Measurements from ENCODE around the gene SMG7.

Gene SMG7

DNA sequence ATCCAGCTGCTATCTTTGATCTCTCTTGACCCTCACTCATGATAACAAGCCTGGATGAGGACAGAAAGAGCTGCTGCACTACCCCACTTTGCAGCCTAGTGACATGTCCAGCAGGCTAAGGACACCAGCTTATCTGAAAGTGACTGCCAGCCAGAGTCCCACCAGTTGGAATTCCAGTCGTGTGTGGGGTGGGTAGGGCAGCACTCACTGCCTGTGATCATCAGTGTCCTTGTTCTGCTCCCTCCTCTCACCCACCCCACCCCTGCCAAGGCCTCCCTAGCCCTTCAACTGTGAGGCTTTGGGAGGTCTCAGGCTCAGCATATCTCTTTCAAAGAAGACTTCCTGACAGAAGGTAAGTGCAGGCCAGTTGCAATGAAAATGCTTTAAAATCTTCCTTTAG lies 38.6 kb upstream of the SMG7 start:
- H3K4me3 ChIP-seq (ENCODE audit: low read depth, low read length), result no peak overlapping the region
- no peak for DNase-seq (ENCODE audit: low read depth)
- TF ChIP-seq MYC (IDR thresholded peaks at IDR 0.05; ENCODE audit: low read depth, low read length), result no peak
- TF ChIP-seq, protein P1, sequence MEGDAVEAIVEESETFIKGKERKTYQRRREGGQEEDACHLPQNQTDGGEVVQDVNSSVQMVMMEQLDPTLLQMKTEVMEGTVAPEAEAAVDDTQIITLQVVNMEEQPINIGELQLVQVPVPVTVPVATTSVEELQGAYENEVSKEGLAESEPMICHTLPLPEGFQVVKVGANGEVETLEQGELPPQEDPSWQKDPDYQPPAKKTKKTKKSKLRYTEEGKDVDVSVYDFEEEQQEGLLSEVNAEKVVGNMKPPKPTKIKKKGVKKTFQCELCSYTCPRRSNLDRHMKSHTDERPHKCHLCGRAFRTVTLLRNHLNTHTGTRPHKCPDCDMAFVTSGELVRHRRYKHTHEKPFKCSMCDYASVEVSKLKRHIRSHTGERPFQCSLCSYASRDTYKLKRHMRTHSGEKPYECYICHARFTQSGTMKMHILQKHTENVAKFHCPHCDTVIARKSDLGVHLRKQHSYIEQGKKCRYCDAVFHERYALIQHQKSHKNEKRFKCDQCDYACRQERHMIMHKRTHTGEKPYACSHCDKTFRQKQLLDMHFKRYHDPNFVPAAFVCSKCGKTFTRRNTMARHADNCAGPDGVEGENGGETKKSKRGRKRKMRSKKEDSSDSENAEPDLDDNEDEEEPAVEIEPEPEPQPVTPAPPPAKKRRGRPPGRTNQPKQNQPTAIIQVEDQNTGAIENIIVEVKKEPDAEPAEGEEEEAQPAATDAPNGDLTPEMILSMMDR (IDR thresholded peaks at IDR 0.05; ENCODE audit: low read depth, low read length), result no peak
- TF ChIP-seq POLR2A (IDR thresholded peaks at IDR 0.05; ENCODE audit: extremely low read depth, insufficient read length), result no peak
- TF ChIP-seq, protein P2, sequence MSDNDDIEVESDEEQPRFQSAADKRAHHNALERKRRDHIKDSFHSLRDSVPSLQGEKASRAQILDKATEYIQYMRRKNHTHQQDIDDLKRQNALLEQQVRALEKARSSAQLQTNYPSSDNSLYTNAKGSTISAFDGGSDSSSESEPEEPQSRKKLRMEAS (IDR thresholded peaks at IDR 0.05; ENCODE audit: low read depth, low read length), result no peak

DNA sequence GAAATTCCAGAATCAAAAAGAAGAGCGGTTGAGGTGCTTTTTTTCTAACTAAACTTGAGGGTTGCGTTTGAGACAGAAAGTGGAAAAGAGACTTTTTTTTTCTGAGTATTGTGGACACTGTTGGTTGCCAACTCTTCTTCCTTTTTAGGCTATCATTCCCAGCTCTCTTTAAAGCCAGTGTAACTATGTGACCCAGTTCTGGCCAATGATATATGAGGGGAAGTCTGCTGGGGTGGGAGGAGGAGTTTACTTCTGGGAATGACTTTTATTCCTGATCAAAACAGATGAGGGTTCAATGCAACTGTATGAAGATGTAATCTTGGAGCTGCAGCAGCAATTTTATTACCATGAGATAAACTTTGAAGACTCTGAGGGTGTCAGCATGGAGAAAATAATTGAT lies 36.8 kb upstream of the SMG7 start:
- DNase-seq (ENCODE audit: low read depth), result no peak
- no peak overlapping the region for H3K4me3 ChIP-seq (ENCODE audit: low read depth, low read length)
- TF ChIP-seq MYC (IDR thresholded peaks at IDR 0.05; ENCODE audit: low read depth, low read length) (no peak), POLR2A (IDR thresholded peaks at IDR 0.05; ENCODE audit: extremely low read depth, insufficient read length) (no peak)
- TF ChIP-seq, protein P1 (IDR thresholded peaks at IDR 0.05; ENCODE audit: low read depth, low read length), result no peak
- TF ChIP-seq, protein P2 (IDR thresholded peaks at IDR 0.05; ENCODE audit: low read depth, low read length), result no peak

DNA sequence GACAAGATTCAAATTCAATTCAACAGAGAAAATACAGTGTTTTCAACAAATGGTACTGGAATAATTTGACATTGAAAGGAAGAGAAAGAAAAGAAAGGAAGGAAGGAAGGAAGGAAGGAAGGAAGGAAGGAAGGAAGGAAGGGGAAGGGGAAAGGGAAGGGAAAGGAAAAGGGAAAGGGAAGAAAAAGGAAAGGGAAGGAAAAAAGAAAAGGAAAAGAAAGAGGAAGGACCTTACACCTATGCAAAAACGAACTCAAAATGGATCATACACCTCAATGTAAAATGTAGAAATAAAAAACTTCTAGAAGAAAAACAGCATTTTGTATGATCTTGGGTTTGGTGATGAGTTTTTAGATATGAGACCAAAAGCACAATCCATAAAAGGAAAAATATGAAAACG lies 34.2 kb upstream of the SMG7 start:
- TF ChIP-seq MYC (IDR thresholded peaks at IDR 0.05; ENCODE audit: low read depth, low read length), result no peak
- TF ChIP-seq, protein P2 (IDR thresholded peaks at IDR 0.05; ENCODE audit: low read depth, low read length), result no peak
- no peak for TF ChIP-seq POLR2A (IDR thresholded peaks at IDR 0.05; ENCODE audit: extremely low read depth, insufficient read length)
- TF ChIP-seq, protein P1 (IDR thresholded peaks at IDR 0.05; ENCODE audit: low read depth, low read length), result no peak
- H3K4me3 ChIP-seq (ENCODE audit: low read depth, low read length), result no peak overlapping the region

DNA sequence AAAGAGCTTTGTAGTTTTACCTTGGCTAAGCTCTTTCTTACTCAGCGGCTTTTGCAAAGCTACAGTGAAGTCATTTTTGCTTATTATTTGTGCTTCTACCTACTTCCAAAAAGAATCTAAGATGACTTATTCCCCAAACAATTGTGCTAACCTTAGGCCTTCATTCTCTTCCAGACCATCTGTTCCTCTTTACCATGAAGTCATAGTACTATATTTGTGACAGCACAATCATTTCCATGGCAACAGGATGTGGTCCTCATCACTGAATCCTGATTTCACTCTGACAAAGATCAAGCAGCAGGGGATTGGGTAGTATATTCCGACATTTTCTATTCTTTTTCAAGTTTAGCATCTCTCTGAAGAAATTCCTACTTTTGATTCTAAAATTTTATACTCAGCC lies 29.3 kb upstream of the SMG7 start:
- no peak for DNase-seq (ENCODE audit: low read depth)
- TF ChIP-seq, protein P1 (IDR thresholded peaks at IDR 0.05; ENCODE audit: low read depth, low read length), result no peak
- no peak for TF ChIP-seq MYC (IDR thresholded peaks at IDR 0.05; ENCODE audit: low read depth, low read length)
- TF ChIP-seq, protein P2 (IDR thresholded peaks at IDR 0.05; ENCODE audit: low read depth, low read length), result no peak
- H3K4me3 ChIP-seq (ENCODE audit: low read depth, low read length), result no peak overlapping the region

More for the DNA sequence above, 34.2 kb upstream of the SMG7 start:
- DNase-seq (ENCODE audit: low read depth), result no peak

DNA sequence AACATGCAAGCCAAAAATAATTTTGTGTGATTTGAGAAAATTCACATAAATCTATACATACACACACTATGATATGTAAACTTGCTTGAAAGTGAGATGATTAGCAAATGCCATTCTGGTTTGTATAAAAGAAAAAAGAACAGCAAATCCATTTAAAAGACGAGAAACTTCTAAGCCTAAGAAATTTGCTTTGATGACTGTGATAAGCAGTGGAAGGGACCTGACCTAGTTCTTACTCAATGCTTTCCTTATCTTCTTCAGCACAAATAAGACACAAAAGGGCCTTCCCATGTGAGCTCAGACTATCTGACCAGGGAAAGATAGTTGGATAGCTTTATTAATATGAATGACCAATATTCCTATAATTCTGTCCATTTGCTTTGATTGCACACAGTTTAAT lies 28.8 kb upstream of the SMG7 start:
- no peak for TF ChIP-seq POLR2A (IDR thresholded peaks at IDR 0.05; ENCODE audit: extremely low read depth, insufficient read length)
- TF ChIP-seq, protein P1 (IDR thresholded peaks at IDR 0.05; ENCODE audit: low read depth, low read length), result no peak
- TF ChIP-seq MYC (IDR thresholded peaks at IDR 0.05; ENCODE audit: low read depth, low read length), result no peak
- TF ChIP-seq, protein P2 (IDR thresholded peaks at IDR 0.05; ENCODE audit: low read depth, low read length), result no peak
- no peak overlapping the region for H3K4me3 ChIP-seq (ENCODE audit: low read depth, low read length)
- DNase-seq (ENCODE audit: low read depth), result no peak

DNA sequence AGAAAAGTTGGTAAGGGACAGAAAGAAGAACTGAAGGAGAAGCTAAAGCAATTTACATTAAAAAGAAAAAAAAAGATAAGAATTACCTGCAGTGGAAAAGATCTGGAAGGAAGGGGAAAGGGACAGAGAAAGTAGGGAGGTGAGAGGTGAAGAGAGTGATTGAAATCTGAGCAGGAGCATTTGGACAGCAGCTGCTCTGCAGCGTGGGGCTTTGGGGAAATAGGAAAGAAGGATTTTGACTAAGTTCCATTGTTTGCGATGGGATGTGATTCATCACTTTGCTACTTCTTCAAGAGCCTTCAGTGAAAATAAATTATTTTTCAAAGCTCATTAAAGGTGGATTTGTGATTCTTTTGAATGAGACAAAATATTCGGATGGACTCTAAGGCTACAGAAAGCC lies 28.1 kb upstream of the SMG7 start:
- TF ChIP-seq, protein P1 (IDR thresholded peaks at IDR 0.05; ENCODE audit: low read depth, low read length), result no peak
- TF ChIP-seq MYC (IDR thresholded peaks at IDR 0.05; ENCODE audit: low read depth, low read length) (no peak), POLR2A (IDR thresholded peaks at IDR 0.05; ENCODE audit: extremely low read depth, insufficient read length) (no peak)
- no peak for DNase-seq (ENCODE audit: low read depth)
- H3K4me3 ChIP-seq (ENCODE audit: low read depth, low read length), result no peak overlapping the region

Measured in NB4 (cell line).